ENCODE measurements around the gene CXCR1.
"Not testable (repeated sequence)": the region's sequence is repeated elsewhere in the genome, so short reads cannot be mapped to it uniquely, and the experiment has no call there.

Gene CXCR1

GRCh38 chr2:218166791-218167190 lies at the start of gene CXCR1:
CXCR1 (minus strand) TSS chr2:218166962; CDS start chr2:218165211, 1,751 bp downstream.
- no peak for DNase-seq (ENCODE audit: low read depth in 2 of 2)

DNA sequence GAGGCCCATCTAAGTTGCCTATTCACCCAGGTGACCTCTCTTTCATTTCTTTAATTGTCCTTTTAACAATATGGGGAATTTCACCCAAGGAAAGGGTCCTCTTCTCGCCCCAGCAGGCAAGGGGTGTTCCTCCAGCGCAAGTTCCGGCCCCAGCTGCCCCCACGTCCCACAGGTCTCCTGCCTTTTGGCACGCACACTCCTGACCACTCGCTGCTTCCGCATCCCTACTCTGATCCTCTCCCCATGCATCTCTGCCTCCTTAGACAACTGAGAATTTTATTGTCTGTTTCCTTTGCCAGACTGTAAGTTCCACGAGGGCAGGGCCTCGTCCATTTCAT lies 49.5 kb upstream of the CXCR1 start:
- DNase-seq (ENCODE audit: low read depth in 2 of 2): no peak

DNA sequence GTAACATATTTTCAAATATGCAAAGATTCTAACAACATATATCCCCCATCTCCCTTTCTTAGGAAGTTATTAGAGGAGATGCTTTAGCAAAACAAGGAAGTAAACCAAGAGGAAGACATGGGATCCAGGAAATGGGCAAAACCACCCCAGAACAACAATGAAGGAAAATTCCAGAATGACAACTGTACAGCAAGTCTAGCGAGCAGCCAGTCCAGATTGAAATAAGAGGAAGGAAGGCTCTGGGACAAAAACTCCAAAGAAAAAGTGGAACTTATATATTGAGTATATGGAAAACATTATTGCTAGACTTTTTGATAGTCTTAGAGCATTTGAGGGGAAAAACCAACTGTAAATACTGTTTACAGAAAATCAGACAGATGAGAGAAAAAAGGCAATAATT lies 47.4 kb upstream of the CXCR1 start:
- no peak for DNase-seq (ENCODE audit: low read depth in 2 of 2)

- DNase-seq (ENCODE audit: low read depth in 2 of 2): no peak
Observed at GRCh38 chr2:218209078-218209477, 42.3 kb upstream of the CXCR1 start.

DNA sequence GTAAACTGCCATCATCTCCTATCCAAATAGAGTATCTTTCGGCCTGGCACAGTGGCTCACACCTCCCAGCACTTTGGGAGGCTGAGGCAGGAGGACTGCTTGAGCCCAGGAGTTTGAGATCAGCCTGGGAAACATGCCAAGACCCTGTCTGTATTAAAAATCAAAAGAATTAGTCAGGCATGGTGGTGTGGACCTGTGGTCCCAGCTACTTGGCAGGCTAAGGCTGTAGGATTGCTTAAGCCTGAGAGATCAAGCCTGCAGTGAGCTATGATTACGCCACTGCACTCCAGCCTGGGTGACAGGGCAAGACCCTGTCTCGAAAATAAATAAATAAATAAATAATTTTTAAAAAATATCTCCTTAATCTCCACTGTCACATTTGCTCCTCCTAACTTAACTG lies 35.5 kb upstream of the CXCR1 start:
- no peak for DNase-seq (ENCODE audit: low read depth in 2 of 2)

DNA sequence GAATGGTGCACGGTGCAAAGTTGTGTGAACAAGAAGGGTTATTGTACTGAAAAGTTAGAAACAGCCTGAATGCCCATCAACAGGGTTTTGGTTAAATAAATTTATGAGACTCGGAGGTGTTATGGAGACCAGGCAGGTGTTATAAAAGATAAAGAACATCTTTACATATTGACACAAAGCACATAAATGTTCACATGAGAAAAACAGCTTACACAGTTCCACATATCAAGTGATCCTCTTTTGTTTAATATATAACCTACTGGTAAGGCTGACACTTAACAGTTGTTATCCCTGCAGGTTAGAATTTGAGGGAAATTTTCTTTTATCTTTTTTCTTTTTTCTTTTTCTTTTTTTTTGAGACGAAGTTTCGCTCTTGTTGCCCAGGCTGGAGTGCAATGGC lies 30.2 kb upstream of the CXCR1 start:
- DNase-seq (ENCODE audit: low read depth in 2 of 2): no peak

DNA sequence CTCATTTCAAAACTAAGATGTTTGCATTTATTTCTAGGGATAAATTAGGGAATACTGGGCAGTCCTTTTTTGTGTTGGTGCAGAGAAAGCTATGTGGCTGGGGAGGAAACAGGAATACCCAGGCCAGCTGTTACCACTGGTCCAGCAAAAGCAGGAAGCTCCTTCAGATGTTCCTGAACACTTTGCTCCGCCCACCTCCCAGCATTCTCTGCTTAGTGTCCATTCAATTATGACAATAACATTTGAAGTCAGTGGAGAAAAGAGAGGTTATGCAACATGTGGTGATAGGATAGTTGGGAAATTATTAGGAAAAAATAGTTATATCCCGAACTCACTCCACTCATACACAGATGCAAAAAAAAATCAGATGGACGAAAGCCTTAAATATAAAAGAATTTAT lies 28.1 kb upstream of the CXCR1 start:
- no peak for DNase-seq (ENCODE audit: low read depth in 2 of 2)

- DNase-seq (ENCODE audit: low read depth in 2 of 2): no peak
Observed at GRCh38 chr2:218193701-218194100, 26.9 kb upstream of the CXCR1 start.

DNA sequence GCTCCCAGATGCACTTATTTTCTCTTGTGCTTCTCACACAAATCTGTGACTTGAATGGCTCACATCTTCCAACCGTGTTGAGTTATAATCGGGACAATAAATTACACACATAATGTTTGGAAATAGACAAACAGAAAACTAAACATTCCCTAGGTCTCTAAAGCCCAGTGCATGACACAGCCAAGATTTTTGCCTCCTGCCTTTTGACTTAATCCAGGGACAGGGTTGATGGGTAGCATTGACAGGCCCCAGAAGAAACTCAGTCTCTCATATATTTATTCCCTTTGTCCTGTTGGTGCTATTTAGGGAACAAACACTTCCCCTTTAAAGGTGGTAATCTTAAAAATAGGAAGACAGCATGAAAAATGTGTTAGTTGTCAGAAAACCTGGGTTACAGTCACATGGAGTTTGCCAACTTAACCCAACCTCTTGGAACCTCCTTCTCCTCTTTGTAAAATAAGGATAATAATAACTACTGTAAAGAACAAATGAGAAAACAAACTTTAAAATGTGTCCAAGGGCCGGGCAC lies 26.2 kb upstream of the CXCR1 start:
- DNase-seq (ENCODE audit: low read depth in 2 of 2): no peak

DNA sequence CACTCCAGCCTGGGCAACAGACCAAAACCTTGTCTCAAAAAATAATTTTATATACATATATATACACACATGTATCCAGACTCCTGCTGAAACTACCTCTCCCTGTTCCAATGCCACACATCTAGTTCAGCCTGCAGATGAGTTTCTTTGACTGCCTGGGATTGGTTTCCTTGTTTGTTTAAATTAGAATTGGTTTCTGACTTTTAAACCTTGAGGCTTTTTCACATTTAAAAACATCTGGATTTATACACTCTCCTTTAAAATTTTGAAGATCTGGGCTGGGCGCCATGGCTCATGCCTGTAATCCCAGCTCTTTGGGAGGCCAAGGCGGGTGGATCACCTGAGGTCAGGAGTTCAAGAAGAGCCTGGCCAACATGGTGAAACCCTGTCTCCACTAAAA lies 21.8 kb upstream of the CXCR1 start:
- no peak for DNase-seq (ENCODE audit: low read depth in 2 of 2)

GRCh38 chr2:218187296-218188015 lies 20.7 kb upstream of the CXCR1 start:
- DNase-seq (ENCODE audit: low read depth in 2 of 2): no peak

DNA sequence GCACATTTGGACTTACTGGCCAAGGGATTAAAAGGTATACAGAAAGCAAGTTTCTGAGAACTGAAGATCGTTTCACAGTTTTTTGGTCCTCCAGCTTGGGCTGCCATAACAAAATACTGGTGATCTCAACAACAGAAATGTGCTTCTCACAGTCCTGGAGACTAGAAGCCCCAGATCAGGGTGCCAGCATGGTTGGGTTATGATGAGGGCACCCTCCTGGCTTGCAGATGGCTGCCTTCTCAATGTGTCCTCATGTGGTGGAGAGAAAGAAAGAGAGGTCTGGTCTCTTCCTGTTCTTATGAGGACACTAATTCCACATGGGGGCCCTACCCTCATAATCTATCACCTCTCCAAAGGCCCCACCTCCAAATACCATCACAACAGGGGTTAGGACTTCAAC lies 20.1 kb upstream of the CXCR1 start:
- no peak for DNase-seq (ENCODE audit: low read depth in 2 of 2)

DNA sequence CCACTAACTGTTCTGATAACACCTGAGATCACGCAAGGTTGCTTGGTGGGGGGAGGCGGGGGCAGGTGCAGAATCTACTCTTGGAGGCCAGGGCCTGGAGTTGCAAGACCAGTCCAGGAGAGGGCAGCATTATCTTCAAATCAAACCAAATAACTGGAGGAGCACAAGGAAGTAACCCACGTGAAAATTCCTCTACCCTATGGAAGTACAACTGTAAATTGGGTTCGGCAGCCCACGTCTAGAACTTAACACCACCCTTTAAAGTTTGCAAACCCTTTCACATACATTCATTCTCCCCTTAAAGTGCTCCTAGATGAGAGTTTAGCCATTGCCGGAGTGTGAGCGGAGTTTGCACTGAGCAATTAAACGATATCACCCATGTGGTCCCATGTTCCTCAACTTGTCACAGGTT lies 19.6 kb upstream of the CXCR1 start:
- DNase-seq (ENCODE audit: low read depth in 2 of 2): peak; percentile 39 to 46

DNA sequence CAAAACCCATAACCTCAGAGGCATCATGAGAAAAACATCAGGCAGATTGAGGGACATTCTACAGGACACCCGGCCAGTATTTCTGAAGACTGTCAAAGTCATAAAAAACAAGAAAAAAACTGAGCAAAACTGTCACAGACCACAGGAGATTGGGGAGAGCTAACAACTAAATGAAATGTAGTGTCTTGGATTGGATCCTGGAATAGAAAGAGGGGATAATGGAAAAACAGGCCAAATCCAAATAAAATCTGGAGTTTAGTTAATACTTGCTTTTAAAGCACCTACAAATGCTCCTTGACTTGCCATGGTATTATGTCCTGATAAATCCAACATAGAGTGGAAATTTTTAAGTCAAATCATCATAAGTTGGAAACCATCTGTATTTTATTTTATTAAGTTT lies 17.6 kb upstream of the CXCR1 start:
- no peak for DNase-seq (ENCODE audit: low read depth in 2 of 2)

DNA sequence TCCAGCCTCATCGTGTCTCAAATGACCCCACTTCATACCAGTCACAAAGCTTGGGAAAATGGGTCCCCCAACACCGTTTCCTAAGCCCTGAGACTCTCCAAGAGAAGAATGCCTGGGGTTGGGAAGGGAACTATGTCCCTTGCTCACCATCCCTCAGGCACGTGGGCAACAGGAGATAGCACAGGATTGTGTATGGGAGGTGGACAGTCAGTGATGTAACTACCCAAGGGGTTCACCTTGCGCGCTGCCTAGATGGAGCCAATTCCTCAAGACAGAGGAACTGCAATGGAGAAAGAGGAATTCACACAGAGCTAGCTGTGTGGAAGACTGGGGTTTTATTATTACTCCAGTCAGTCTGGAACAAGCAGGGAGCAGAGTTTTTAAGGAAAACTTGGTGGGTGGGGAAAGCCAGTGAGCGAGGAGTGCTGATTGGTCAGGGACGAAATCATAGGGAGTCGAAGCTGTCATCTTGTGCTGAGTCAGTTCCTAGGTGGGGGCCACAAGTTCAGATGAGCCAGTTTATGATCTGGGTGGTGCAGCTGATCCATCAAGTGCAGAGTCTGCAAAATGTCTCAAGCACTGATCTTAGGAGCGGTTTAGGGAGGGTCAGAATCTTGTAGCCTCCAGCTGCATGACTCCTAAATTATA lies 13.8 kb upstream of the CXCR1 start:
- DNase-seq (ENCODE audit: low read depth in 2 of 2): no peak

DNA sequence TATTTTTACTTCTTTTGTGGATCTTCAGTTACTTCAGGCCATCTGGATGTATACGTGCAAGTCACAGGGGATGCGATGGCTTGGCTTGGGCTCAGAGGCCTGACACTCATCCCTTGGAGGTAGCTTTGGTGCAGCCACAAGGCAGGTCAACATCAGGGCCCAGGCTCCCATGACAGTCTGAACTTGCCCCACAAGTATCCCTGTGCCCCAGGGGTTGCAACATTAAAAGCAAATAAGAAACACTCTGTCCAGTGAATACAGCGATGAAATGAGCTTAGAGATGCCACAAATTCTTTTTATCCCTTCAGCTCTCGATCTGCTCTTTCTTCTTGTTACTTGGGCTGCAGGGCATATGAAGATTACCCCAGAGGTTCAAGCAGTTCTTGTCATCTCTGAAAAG lies 13.0 kb upstream of the CXCR1 start:
- no peak for DNase-seq (ENCODE audit: low read depth in 2 of 2)

- no peak for DNase-seq (ENCODE audit: low read depth in 2 of 2)
Observed at GRCh38 chr2:218172845-218173244, 6.1 kb upstream of the CXCR1 start.

DNA sequence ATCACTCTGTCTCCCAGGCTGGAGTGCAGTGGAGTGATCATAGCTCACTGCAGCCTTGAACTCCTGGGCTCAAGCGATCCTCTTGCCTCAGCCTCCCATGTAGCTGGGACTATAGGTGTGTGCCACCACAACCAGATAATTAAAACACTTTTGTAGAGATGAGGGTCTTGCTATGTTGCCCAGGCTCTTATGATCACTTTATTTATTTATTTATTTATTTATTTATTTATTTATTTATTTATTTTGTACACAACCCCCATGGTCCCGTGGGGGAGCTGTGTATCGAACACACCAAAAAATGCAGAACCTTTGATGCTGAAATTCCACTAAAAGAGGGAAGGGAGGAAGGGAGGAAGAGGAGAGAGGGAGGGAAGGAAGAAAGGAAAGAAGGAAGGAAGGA lies 5.0 kb upstream of the CXCR1 start:
- DNase-seq (ENCODE audit: low read depth in 2 of 2): not testable (repeated sequence)

DNA sequence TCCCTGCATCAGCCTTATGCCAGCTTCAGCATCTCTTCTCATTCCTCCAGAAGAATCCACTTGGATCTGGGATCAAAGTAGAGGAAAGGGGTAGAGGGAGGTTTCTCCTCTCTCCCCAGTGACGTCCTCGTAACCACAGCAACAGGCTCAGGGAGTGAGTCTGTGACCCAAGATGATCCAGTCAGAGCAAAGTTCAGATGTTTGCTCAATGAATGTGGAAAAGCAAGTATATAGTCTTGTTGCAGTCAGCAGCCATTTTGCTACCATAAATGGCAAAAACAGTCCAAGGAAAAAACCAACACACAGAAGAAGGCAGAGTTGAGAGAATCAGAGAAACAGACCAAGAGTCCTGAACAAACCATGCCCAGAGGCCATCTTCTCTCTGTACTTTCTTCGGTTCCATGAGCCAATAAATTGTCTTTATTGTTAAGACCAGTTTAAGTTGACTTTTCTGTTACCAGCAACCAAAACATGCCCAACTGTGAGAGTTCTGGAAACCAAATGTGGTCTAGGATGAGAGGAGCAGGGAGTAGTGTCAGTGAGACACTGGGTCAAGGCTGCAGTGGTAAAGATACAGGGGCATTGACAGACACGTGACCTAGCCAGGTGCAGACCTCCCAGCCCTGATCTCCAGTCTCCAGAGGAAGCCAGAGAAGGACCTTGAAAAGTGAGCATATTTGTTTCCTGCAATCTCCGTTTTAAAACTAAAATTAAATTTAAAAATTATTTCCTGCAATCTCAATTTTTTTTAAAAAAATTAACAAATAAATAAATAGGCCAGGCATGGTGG lies 3.2 kb upstream of the CXCR1 start:
- no peak for DNase-seq (ENCODE audit: low read depth in 2 of 2)

GRCh38 chr2:218168635-218169462 lies 2.1 kb upstream of the CXCR1 start:
- DNase-seq (ENCODE audit: low read depth in 2 of 2): peak; percentile 48 to 50

DNA sequence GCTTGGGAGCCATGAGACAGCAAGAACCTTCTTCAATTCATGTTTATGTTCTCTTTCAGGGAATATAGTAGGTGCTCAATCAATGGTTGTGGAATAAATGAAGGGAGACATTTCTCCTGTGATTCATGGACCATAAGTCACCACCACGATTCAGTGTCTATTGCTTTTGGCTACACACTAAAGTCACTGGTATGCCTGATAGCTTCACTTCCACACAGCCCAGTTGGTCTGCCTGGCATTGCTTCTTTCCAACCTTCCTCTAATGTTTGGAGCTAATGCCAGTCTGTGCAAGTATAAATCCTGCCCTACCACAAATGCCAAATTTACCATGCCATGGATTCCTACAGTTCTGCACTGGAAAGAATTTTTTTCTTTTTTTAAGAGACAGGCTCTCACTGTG lies 1.3 kb upstream of the CXCR1 start:
- no peak for DNase-seq (ENCODE audit: low read depth in 2 of 2)

DNA sequence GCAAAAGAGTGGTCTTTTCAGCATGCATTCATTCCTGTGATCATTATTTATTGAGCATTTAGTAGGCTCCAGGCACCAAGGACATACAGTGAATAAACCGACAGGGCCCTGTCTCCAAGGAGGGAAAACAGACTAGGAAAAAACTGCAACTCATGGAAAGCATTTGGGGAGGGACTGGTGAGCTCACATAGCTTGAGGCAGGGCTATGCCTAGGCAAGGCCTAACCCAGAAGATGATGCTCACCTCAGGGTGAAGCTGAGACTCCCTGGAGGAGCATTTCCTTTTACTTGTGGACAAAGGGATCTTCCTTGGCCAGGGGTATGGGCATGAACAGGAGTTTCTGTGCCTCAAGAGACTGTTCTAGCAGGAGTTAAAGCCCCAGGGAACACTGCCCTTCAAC lies 3.9 kb downstream of the CXCR1 start:
- no peak for DNase-seq (ENCODE audit: low read depth in 2 of 2)

Data from stimulated activated CD8-positive, alpha-beta memory T cell treated with anti-CD3 and anti-CD28 coated beads, Interleukin-15, amount 100 ng/mL, for 48 hours (primary cell).